Body of pancreas (tissue), 4 donors: ENCODE results near the gene SLC12A6.

Experiments
- POLR2A ChIP-seq, 3 donors: fragments of 450-650 bp; IDR thresholded peaks; one replicate each; pipeline ENCODE4 v1.6.1; 2016; ENCODE audit warnings: antibody characterized with exemption in 3 of 3, mild to moderate bottlenecking in 2 of 3
- TF ChIP-seq, protein P1 (sequence below), 7 experiments: fragments of 450-650 bp in 4 of 7; fragments of 200-600 bp in 3 of 7; sonication (generic) in 3 of 7; IDR thresholded peaks; one replicate each; pipeline ENCODE4 v1.5.1; 2016 to 2019; ENCODE audit warnings: antibody characterized with exemption in 7 of 7

DNA sequence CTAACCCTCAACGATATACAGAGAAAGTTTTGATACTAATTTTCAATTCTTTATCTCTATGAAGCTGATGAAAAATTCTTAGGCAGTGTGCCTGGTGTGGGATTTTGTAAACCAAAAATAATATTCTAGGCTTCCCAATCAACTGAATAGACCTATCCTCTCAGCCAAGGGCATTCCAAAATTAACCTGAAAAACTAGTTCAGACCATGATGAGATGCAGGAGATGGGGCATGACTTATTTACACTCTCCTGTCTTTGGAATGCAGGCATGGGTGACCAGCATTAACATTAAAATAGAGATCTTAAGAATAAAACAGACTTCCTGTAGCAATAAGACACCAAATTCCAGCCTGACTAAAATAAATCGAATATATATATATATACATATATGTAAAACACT lies 37.2 kb upstream of the SLC12A6 start:
- TF ChIP-seq, protein P1, sequence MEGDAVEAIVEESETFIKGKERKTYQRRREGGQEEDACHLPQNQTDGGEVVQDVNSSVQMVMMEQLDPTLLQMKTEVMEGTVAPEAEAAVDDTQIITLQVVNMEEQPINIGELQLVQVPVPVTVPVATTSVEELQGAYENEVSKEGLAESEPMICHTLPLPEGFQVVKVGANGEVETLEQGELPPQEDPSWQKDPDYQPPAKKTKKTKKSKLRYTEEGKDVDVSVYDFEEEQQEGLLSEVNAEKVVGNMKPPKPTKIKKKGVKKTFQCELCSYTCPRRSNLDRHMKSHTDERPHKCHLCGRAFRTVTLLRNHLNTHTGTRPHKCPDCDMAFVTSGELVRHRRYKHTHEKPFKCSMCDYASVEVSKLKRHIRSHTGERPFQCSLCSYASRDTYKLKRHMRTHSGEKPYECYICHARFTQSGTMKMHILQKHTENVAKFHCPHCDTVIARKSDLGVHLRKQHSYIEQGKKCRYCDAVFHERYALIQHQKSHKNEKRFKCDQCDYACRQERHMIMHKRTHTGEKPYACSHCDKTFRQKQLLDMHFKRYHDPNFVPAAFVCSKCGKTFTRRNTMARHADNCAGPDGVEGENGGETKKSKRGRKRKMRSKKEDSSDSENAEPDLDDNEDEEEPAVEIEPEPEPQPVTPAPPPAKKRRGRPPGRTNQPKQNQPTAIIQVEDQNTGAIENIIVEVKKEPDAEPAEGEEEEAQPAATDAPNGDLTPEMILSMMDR (IDR thresholded peaks at IDR 0.05): no peak
- TF ChIP-seq POLR2A (IDR thresholded peaks at IDR 0.05): no peak
